ENCODE measurements around the gene HDAC1.

HDAC1 gene

GRCh38 chr1:32330558-32331151 lies 38.8 kb downstream of the HDAC1 start:
- DNase-seq (ENCODE audit: low spot score), result no peak

- no peak for DNase-seq (ENCODE audit: low spot score)
Measured at GRCh38 chr1:32331549-32331948, 39.7 kb downstream of the HDAC1 start.

- DNase-seq (ENCODE audit: low spot score), result no peak
Measured at GRCh38 chr1:32332290-32333079, 40.6 kb downstream of the HDAC1 start.

GRCh38 chr1:32333251-32333963 lies 41.5 kb downstream of the HDAC1 start:
- DNase-seq (ENCODE audit: low spot score), result no peak

- no peak for DNase-seq (ENCODE audit: low spot score)
Measured at GRCh38 chr1:32334274-32334861, 42.5 kb downstream of the HDAC1 start.

GRCh38 chr1:32334864-32335534 lies 43.1 kb downstream of the HDAC1 start:
- DNase-seq (ENCODE audit: low spot score), result peak; percentile 70

GRCh38 chr1:32335535-32335789 lies 43.6 kb downstream of the HDAC1 start:
- DNase-seq (ENCODE audit: low spot score), result no peak

- DNase-seq (ENCODE audit: low spot score), result peak; percentile 88
Measured at GRCh38 chr1:32335790-32336590, 44.1 kb downstream of the HDAC1 start, which contains the start of gene MARCKSL1. TSS of gene MARCKSL1 (minus strand) at chr1:32336233. CDS start at chr1:32336033, 200 bp downstream.

- no peak for DNase-seq (ENCODE audit: low spot score)
Measured at GRCh38 chr1:32336591-32336932, 44.7 kb downstream of the HDAC1 start.

GRCh38 chr1:32336963-32337675 lies 45.2 kb downstream of the HDAC1 start:
- no peak for DNase-seq (ENCODE audit: low spot score)

GRCh38 chr1:32337855-32338636 lies 46.2 kb downstream of the HDAC1 start:
- DNase-seq (ENCODE audit: low spot score), result no peak

GRCh38 chr1:32338637-32339145 lies 46.8 kb downstream of the HDAC1 start:
- DNase-seq (ENCODE audit: low spot score), result no peak

GRCh38 chr1:32339363-32339978 lies 47.6 kb downstream of the HDAC1 start:
- DNase-seq (ENCODE audit: low spot score), result no peak

GRCh38 chr1:32341186-32341757 lies 49.4 kb downstream of the HDAC1 start:
- DNase-seq (ENCODE audit: low spot score), result no peak

GRCh38 chr1:32341971-32342370 lies 50.1 kb downstream of the HDAC1 start:
- no peak for DNase-seq (ENCODE audit: low spot score)

- no peak for DNase-seq (ENCODE audit: low spot score)
Measured at GRCh38 chr1:32342704-32343103, 50.8 kb downstream of the HDAC1 start.

- no peak for DNase-seq (ENCODE audit: low spot score)
Measured at GRCh38 chr1:32345289-32345827, 53.5 kb downstream of the HDAC1 start.

- no peak for DNase-seq (ENCODE audit: low spot score)
Measured at GRCh38 chr1:32346532-32347157, 54.8 kb downstream of the HDAC1 start.

Measured in iPS-NIHi11 (cell line).